SIG-M5 (cell line): ENCODE results near the gene MBD6.

Experiments used
- DNase-seq: peaks from one replicate; lab custom pipeline; 2025; lab: John Stamatoyannopoulos, UW

MBD6 gene

DNA sequence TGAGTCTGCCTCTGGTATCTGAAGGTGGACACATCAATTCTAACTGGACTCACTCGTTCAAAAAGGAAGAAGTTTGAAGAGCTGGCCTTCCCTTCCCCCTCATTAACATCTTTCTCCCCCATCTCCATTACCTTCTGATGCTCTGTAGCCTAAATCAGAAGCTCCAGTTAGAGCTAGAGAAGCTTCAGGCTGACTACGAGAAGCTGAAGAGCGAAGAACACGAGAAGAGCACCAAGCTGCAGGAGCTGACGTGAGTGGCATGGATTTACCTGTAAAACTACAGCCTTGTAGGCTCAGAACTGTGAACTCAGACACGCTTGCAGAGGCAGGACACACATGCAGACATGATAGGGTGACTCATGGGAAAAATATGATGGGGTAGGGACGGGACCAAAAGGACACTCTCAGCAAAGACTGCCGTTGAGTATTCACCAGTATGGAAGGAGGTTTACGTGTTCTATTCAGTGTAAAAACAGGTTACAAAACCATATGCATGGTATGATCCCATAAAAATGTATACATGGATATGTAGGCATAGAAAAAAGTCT is 54.1 kb downstream of the MBD6 start:
- DNase-seq: no peak

DNA sequence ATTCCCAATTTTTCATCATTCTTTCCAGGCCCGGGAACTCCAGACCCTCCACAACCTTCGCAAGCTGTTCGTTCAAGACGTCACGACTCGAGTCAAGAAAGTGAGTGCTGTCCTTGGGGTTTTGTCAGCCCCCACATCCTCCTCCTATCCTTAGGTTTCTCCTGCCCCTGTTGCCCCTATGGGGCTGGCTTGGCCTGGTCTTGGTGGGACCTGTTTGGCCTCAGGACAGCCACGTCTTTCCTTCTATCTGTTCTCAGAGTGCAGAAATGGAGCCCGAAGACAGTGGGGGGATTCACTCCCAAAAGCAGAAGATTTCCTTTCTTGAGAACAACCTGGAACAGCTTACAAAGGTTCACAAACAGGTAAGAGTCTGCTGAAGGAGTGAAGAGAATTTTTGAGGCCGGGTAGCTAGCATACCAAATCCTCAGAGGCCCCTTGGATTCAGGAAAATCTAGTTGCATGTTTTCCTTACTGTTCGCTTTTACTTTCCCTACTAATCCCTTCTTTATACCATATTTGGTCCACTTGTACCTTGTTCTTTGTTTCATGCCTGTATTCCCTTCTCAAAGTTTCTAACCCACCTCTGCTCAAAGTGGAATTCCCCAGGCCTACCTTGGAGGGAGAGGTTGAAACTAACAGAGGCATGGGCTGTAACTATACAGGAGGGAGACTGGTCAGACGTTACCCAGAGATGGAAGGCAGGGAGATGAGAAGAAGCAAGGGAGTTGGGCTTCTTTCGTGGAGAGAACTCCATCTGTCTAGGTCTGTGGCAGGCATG is 55.5 kb downstream of the MBD6 start:
- no peak for DNase-seq

DNA sequence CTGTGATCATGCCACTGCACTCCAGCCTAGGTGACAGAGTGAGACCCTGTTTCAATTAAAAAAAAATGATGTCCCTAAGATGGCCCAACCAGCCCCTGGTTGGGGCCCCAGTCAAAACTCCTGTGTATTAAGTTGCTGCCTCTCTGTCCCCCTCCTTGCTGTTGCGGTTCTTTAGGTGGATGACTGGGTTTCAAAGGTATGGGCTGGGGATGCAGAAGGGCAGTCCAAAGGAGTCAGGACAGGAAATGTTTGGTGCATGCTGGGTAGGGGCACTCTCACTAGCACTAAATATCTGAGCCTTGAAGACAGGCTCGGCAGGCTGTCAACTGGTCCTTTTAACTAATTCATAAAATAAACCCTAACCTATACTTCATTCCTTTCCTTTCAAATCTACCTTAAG is 56.4 kb downstream of the MBD6 start:
- no peak for DNase-seq
